ENCODE results near the gene HNRNPA3.

DNA sequence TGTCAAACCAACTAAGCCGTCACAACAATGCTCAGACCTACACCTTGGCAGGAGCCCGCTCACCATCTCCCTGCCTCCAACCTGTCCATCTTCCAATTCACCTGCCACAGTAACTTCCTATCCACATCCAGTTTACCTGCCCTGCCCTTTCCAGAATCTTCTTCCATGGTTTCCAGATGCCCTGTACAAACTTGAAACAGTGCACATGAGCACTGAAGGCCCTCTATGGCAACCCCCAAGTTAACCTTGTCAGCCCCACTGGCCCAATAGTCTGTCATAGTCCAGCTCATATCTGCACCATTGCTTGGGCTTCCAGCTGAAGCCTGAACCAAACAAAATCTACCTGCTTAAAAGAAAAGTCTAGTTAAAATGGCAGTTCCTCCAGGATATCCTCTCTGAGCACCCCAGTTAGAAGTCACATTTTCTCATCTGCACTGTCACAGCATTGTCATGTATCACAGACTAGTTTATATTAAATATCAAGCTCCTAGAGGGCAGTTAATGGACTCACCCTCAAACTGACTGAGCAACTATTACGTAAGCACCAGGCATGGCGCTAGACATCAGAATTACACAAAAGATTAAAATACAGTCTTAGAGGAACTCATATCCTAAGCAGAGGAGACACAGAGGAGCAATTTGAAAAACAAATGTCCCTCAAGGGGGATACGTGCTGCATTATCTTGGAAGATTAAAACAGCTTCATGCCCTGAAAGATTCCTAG lies 40.4 kb downstream of the HNRNPA3 start:
- TF ChIP-seq SUZ12 (IDR thresholded peaks at IDR 0.05; ENCODE audit: extremely low read depth, insufficient read depth, insufficient read length): no peak
- no peak for TF ChIP-seq ZNF274 (IDR thresholded peaks at IDR 0.05; ENCODE audit: low read depth, low read length)
